Epithelial cell of proximal tubule (primary cell): Measurements from ENCODE around the gene GPX6. TPM values are rescaled to one million over a fixed set of nuclear protein-coding genes. Genes with fewer than 3 reads are reported as not detected.

Experiments
- total RNA-seq: library from RNA; depleted of rRNA; stranded (reverse); fragments of >200 nt; gene quantifications from 2 replicates; pipeline ENCODE4 v1.2.3, GENCODE V29; 2015

The GPX6 gene
- total RNA-seq, 1 donor from 2014 or later: not detected

Other genes starting within 250 kb of the GPX6 start
- 6.0 and 6.9 TPM in 2 replicates for gene ZSCAN26, start 248.7 kb downstream of the GPX6 start, total RNA-seq
- 5.2 and 7.1 TPM in 2 replicates for gene PGBD1, start 234.2 kb downstream of the GPX6 start, total RNA-seq
- gene ZSCAN31, start 179.6 kb downstream of the GPX6 start, total RNA-seq: 0.52 and 0.94 TPM in 2 replicates
- 1.8 and 3.6 TPM in 2 replicates for gene ZKSCAN3, start 165.8 kb downstream of the GPX6 start, total RNA-seq
- 4.8 and 4.9 TPM in 2 replicates for gene ZSCAN12, start 116.0 kb downstream of the GPX6 start, total RNA-seq
- 0.87 and 2.6 TPM in 2 replicates for gene ZSCAN23, start 72.3 kb downstream of the GPX6 start, total RNA-seq
- gene GPX5, start 10.1 kb upstream of the GPX6 start, total RNA-seq: not detected in 2 replicates